Measurements from ENCODE around the gene ARFGEF2. TPM values are rescaled to one million over a fixed set of nuclear protein-coding genes. Genes with fewer than 3 reads are reported as not detected.

The ARFGEF2 gene
- total and polyA plus RNA-seq, 10 of the 15 experiments (the other 5 are each of a cell fraction or from before 2014, with no cell fraction given), result 5.2 to 24.1 (median 17.7) TPM

- TF ChIP-seq ZNF384 (IDR thresholded peaks at IDR 0.05; ENCODE audit: borderline replicate concordance, low read depth, low read length) (no peak), ZNF217 (IDR thresholded peaks at IDR 0.05) (no peak), CREM (IDR thresholded peaks at IDR 0.05; ENCODE audit: low read depth) (peak; percentile 39), ZBTB4 (CRISPR knock-in tag; IDR thresholded peaks at IDR 0.05) (no peak), RELB (IDR thresholded peaks at IDR 0.05; ENCODE audit: low read depth) (0 out of 2 replicates have a peak, but pooled peaks have one; percentile 46), ATF2 (IDR thresholded peaks at IDR 0.05; ENCODE audit: low read length) (no peak), RFX5 (IDR thresholded peaks at IDR 0.05; ENCODE audit: low read depth, low read length) (peak; percentile 53; the same call in 1 of the 2 replicates), ZBTB33 (IDR thresholded peaks at IDR 0.05) (no peak), REST (IDR thresholded peaks at IDR 0.05; ENCODE audit: low read depth, low read length) (no peak), SPI1 (IDR thresholded peaks at IDR 0.05; ENCODE audit: borderline replicate concordance, insufficient read depth, low read depth, low read length) (peak; percentile 65; the same call in 1 of the 2 replicates), PAX8 (IDR thresholded peaks at IDR 0.05) (no peak), MAX (IDR thresholded peaks at IDR 0.05; ENCODE audit: low read depth, low read length) (peak; percentile 72; the same call in 1 of the 2 replicates), TCF3 (IDR thresholded peaks at IDR 0.05; ENCODE audit: borderline replicate concordance, insufficient read depth, low read depth, low read length) (no peak; the same call in 1 of the 2 replicates), CBX3 (IDR thresholded peaks at IDR 0.05; ENCODE audit: borderline replicate concordance, low read depth) (no peak), SREBF1 (IDR thresholded peaks at IDR 0.05; ENCODE audit: low read length) (no peak), MEF2A (IDR thresholded peaks at IDR 0.05; ENCODE audit: insufficient read depth, low read depth, low read length) (no peak)
Measured at GRCh38 chr20:49046087-49046900, 124.8 kb downstream of the ARFGEF2 start, which contains the start of gene CSE1L (continued).
